OCI-LY7 (cell line): ENCODE data around the gene NXPH1. TPM values are rescaled to one million over a fixed set of nuclear protein-coding genes. Genes with fewer than 3 reads are reported as not detected.

Experiments
- BruUV-seq: library from RNA; stranded (reverse); fragments of 400-500 nt; replicated peaks from 2 replicates; lab custom pipeline; 2021; lab: Mats Ljungman, UMichigan
- CTCF ChIA-PET: fragments of 300-600 bp; sonication (Branson Sonifier 250); formaldehyde crosslinking; loops from one replicate; lab custom pipeline; 2022; ENCODE audit warnings: antibody characterized with exemption; ENCODE audit not compliant: unreplicated experiment; lab: Charles Lee
- POLR2A ChIA-PET: fragments of 300-600 bp; sonication (Branson Sonifier 250); formaldehyde crosslinking; loops from one replicate; lab custom pipeline; 2022; ENCODE audit warnings: antibody characterized with exemption; lab: Charles Lee
- DNase-seq: peaks from one replicate; pipeline ENCODE4 v3.0.0-alpha.2; 2015; ENCODE audit warnings: low spot score
- H2AFZ ChIP-seq: fragments of 200-600 bp; sonication (generic), shearing (Covaris generic); 2 replicates; pipeline ENCODE4 v1.6.1; 2014; ENCODE audit warnings: mild to moderate bottlenecking, antibody characterized with exemption, low read length, moderate library complexity
- H3K27ac ChIP-seq: fragments of 200-600 bp; sonication (generic); 2 replicates; pipeline ENCODE4 v1.5.1; 2014; ENCODE audit warnings: mixed run types, low read depth, mild to moderate bottlenecking, moderate library complexity, low read length, inconsistent platforms; ENCODE audit not compliant: poor library complexity, severe bottlenecking
- H3K36me3 ChIP-seq: fragments of 200-600 bp; sonication (generic); 2 replicates; pipeline ENCODE4 v1.6.1; 2014; ENCODE audit warnings: mild to moderate bottlenecking, antibody characterized with exemption, low read length, moderate library complexity, mixed read lengths; ENCODE audit not compliant: insufficient read depth
- H3K4me1 ChIP-seq: fragments of 200-600 bp; sonication (generic); 2 replicates; pipeline ENCODE4 v1.5.1; 2014; ENCODE audit warnings: mild to moderate bottlenecking, low read length; ENCODE audit not compliant: insufficient read depth, poor library complexity, severe bottlenecking
- H3K4me2 ChIP-seq: fragments of 200-600 bp; sonication (generic); 2 replicates; pipeline ENCODE4 v1.6.1; 2014; ENCODE audit warnings: mild to moderate bottlenecking, low read length
- H3K4me3 ChIP-seq: fragments of 200-600 bp; sonication (generic); 2 replicates; pipeline ENCODE4 v1.5.1; 2014; ENCODE audit warnings: mild to moderate bottlenecking, low read depth, low read length; ENCODE audit not compliant: poor library complexity, severe bottlenecking
- H3K79me2 ChIP-seq: fragments of 200-600 bp; sonication (generic); 2 replicates; pipeline ENCODE4 v1.6.1; 2016; ENCODE audit warnings: low read depth, mild to moderate bottlenecking, low read length, moderate library complexity, mixed read lengths; ENCODE audit not compliant: insufficient read depth
- H3K9me2 ChIP-seq: fragments of 200-600 bp; sonication (generic); 2 replicates; pipeline ENCODE4 v1.6.1; 2016; ENCODE audit warnings: mild to moderate bottlenecking, low read length, mixed read lengths; ENCODE audit not compliant: insufficient read depth
- H3K9me3 ChIP-seq: fragments of 200-600 bp; sonication (generic); 2 replicates; pipeline ENCODE4 v1.6.1; 2014; ENCODE audit warnings: mild to moderate bottlenecking, mixed run types, low read length, mixed read lengths
- H4K20me1 ChIP-seq: fragments of 200-600 bp; sonication (generic); 2 replicates; pipeline ENCODE4 v1.6.1; 2014; ENCODE audit warnings: mild to moderate bottlenecking, antibody characterized with exemption, low read length, moderate library complexity, mixed read lengths; ENCODE audit not compliant: insufficient read depth
- EZH2phosphoT487 ChIP-seq: fragments of 200-600 bp; sonication (generic); IDR thresholded peaks from 2 replicates; pipeline ENCODE4 v1.6.1; 2018; ENCODE audit warnings: low read depth, borderline replicate concordance, mild to moderate bottlenecking, mixed run types, antibody characterized with exemption, low read length, moderate library complexity, mixed read lengths
- intact Hi-C: fragments of 100-400 bp; cut with micrococcal nuclease; formaldehyde crosslinking; loops from one replicate; pipeline ENCODE4 v1.10.0; 2022; ENCODE audit not compliant: unreplicated experiment
- total RNA-seq, 2 experiments: library from RNA; depleted of rRNA in 1 of 2; stranded (reverse); fragments of >200 nt in 1 of 2; shearing (Covaris generic) in 1 of 2; gene quantifications; 2 replicates each; pipeline ENCODE4 v1.2.3, GENCODE V29; 2014 to 2022
- TF ChIP-seq, protein P1 (sequence below): fragments of 200-600 bp; sonication (generic); conservative IDR thresholded peaks from 2 replicates; pipeline ENCODE4 v1.5.1; 2014; ENCODE audit warnings: mild to moderate bottlenecking, antibody characterized with exemption, low read length, moderate library complexity, mixed read lengths

Gene NXPH1
- total RNA-seq, 2 experiments from 2014 or later = not detected

DNA sequence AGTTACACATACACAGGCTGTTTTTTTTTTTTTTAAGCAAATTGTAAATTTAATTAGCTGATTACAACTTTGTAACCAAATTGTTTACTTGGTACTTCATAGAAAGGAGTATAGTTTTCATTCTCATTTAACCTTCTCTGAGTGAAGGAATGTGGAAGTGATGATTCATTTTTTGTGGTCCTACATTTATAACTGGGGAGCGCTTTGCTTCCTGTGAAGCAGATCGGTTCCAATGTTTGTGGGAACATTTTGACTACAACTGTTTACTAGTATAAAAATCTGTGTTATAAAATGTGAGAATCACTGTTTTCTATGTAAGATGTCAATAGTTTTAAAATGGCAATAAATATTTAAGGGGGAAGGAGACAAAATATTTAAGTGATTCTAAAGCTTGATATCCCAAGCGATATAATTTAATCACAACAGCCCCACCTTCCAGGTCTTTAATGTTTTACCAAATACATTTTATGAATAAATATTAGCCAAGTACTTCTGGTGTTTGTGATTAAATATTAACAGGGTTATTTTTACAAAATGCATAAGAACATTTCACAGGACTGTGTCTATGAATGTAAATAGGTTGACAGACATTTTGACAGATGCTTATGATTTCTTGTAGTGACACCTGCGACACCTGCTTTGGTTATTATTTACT is 57.1 kb downstream of the NXPH1 start:
- no peak overlapping the region for H2AFZ ChIP-seq
- H3K9me2 ChIP-seq = no peaks in the 10 kb centered on the region
- H3K79me2 ChIP-seq = no peaks in the 10 kb centered on the region
- ChIA-PET CTCF (no interaction called here), POLR2A (no interaction called here)
- H3K4me1 ChIP-seq = no peaks in the 10 kb centered on the region
- no peak for TF ChIP-seq EZH2phosphoT487
- TF ChIP-seq, protein P1, sequence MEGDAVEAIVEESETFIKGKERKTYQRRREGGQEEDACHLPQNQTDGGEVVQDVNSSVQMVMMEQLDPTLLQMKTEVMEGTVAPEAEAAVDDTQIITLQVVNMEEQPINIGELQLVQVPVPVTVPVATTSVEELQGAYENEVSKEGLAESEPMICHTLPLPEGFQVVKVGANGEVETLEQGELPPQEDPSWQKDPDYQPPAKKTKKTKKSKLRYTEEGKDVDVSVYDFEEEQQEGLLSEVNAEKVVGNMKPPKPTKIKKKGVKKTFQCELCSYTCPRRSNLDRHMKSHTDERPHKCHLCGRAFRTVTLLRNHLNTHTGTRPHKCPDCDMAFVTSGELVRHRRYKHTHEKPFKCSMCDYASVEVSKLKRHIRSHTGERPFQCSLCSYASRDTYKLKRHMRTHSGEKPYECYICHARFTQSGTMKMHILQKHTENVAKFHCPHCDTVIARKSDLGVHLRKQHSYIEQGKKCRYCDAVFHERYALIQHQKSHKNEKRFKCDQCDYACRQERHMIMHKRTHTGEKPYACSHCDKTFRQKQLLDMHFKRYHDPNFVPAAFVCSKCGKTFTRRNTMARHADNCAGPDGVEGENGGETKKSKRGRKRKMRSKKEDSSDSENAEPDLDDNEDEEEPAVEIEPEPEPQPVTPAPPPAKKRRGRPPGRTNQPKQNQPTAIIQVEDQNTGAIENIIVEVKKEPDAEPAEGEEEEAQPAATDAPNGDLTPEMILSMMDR = no peak
- no peaks in the 10 kb centered on the region for H4K20me1 ChIP-seq
- H3K27ac ChIP-seq = no peak overlapping the region
- no peaks in the 10 kb centered on the region for H3K36me3 ChIP-seq
- no peak for DNase-seq
- H3K4me2 ChIP-seq = no peak overlapping the region
- H3K9me3 ChIP-seq = no peaks in the 10 kb centered on the region
- intact Hi-C loops = no loop called here
- no TSS peak for BruUV-seq
- no peak overlapping the region for H3K4me3 ChIP-seq

DNA sequence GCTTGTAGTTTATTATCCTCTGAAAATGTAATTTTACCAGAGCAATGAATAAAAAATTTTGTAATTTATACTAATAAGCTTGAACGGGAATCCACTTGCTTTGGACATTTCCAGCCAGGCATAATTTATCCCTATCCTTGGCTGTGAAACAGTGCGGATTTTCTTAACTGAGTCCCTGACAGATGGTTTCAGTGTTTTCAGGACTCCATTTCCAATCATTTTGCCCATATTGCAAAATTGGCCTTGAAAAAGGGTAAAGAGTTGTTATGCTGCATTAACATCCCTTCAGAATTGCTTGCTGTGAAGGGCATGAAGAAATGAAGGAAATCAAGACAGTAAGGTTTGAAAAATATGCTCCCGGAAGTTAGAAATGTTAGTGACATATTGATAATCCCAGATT is 57.7 kb downstream of the NXPH1 start:
- BruUV-seq = no TSS peak
- no peak for TF ChIP-seq EZH2phosphoT487
- TF ChIP-seq, protein P1 = no peak
- no peak overlapping the region for H3K4me3 ChIP-seq
- H3K79me2 ChIP-seq = no peaks in the 10 kb centered on the region
- H2AFZ ChIP-seq = no peak overlapping the region
- CTCF ChIA-PET = no interaction called here
- no peak overlapping the region for H3K4me2 ChIP-seq
- H4K20me1 ChIP-seq = no peaks in the 10 kb centered on the region
- POLR2A ChIA-PET = no interaction called here
- intact Hi-C loops = no loop called here
- no peaks in the 10 kb centered on the region for H3K9me3 ChIP-seq
- H3K27ac ChIP-seq = no peak overlapping the region
- no peaks in the 10 kb centered on the region for H3K4me1 ChIP-seq
- no peaks in the 10 kb centered on the region for H3K9me2 ChIP-seq
- DNase-seq = no peak
- no peaks in the 10 kb centered on the region for H3K36me3 ChIP-seq
